Mesenchymal stem cell (in vitro differentiated cells and primary cell): ENCODE data around the gene EYA2.
A peak's percentile ranks its signal among the peaks of the same experiment; 100 is the strongest.

ENCODE experiments used
- DNase-seq: peaks from one replicate; pipeline ENCODE4 v3.0.0-alpha.2; 2013
- H2AFZ ChIP-seq: one replicate; pipeline ENCODE4 v1.6.1; 2013; ENCODE audit warnings: low read depth, mild to moderate bottlenecking, control low read depth, inconsistent platforms, low read length, moderate library complexity
- H2AK5ac ChIP-seq: 2 replicates; pipeline ENCODE4 v1.6.1; 2013; ENCODE audit warnings: low read length, moderate library complexity, mild to moderate bottlenecking, inconsistent platforms; ENCODE audit not compliant: severe bottlenecking
- H2BK120ac ChIP-seq: one replicate; pipeline ENCODE4 v1.6.1; 2013; ENCODE audit warnings: low read depth, mild to moderate bottlenecking, inconsistent platforms, low read length, moderate library complexity
- H2BK12ac ChIP-seq, 2 experiments: one replicate each; pipeline ENCODE4 v1.6.1; 2013; ENCODE audit warnings: inconsistent platforms in 2 of 2, low read length in 2 of 2, mild to moderate bottlenecking in 2 of 2, moderate library complexity in 2 of 2, control low read depth in 1 of 2
- H2BK15ac ChIP-seq: one replicate; pipeline ENCODE4 v1.6.1; 2013; ENCODE audit warnings: mild to moderate bottlenecking, low read depth, inconsistent platforms; ENCODE audit not compliant: poor library complexity, severe bottlenecking
- H2BK5ac ChIP-seq: 2 replicates; pipeline ENCODE4 v1.6.1; 2013; ENCODE audit warnings: low read depth, mild to moderate bottlenecking, low read length, control low read depth, inconsistent platforms; ENCODE audit not compliant: poor library complexity, severe bottlenecking
- H3K14ac ChIP-seq, 2 experiments: one replicate each; pipeline ENCODE4 v1.6.1; 2013; ENCODE audit warnings: inconsistent platforms in 2 of 2, low read length in 2 of 2, control low read depth in 1 of 2, mild to moderate bottlenecking in 1 of 2, moderate library complexity in 1 of 2
- H3K18ac ChIP-seq, 2 experiments: one replicate each; pipeline ENCODE4 v1.6.1; 2013; ENCODE audit warnings: inconsistent platforms in 2 of 2, low read length in 2 of 2, control low read depth in 1 of 2, low read depth in 1 of 2, mild to moderate bottlenecking in 1 of 2
- H3K23ac ChIP-seq, 2 experiments: one replicate each; pipeline ENCODE4 v1.6.1; 2013; ENCODE audit warnings: inconsistent platforms in 2 of 2, low read length in 2 of 2, mild to moderate bottlenecking in 2 of 2, moderate library complexity in 2 of 2, control low read depth in 1 of 2
- H3K27ac ChIP-seq: 2 replicates; pipeline ENCODE4 v1.5.1; 2013; ENCODE audit warnings: mild to moderate bottlenecking, moderate library complexity, low read length, control low read depth, inconsistent platforms; ENCODE audit not compliant: poor library complexity, severe bottlenecking
- H3K27me3 ChIP-seq, 2 experiments: 2 replicates each; pipeline versions ENCODE4 v1.6.1 to v1.7.0; 2013; ENCODE audit warnings: low read length in 2 of 2, mild to moderate bottlenecking in 2 of 2, moderate library complexity in 2 of 2, control low read depth in 1 of 2, inconsistent platforms in 1 of 2; ENCODE audit not compliant: control insufficient read depth in 1 of 2, insufficient read depth in 1 of 2
- H3K36me3 ChIP-seq, 2 experiments: 2 replicates each; pipeline versions ENCODE4 v1.6.1 to v1.7.0; 2013; ENCODE audit warnings: low read length in 2 of 2, control low read depth in 1 of 2, inconsistent platforms in 1 of 2, low read depth in 1 of 2, mild to moderate bottlenecking in 1 of 2; ENCODE audit not compliant: insufficient read depth in 2 of 2, control insufficient read depth in 1 of 2
- H3K4ac ChIP-seq, 2 experiments: one replicate each; pipeline ENCODE4 v1.6.1; 2013; ENCODE audit warnings: inconsistent platforms in 2 of 2, low read length in 2 of 2, mild to moderate bottlenecking in 2 of 2, moderate library complexity in 2 of 2, control low read depth in 1 of 2, low read depth in 1 of 2
- H3K4me1 ChIP-seq: 2 replicates; pipeline ENCODE4 v1.6.1; 2013; ENCODE audit warnings: low read depth, low read length, control low read depth; ENCODE audit not compliant: control insufficient read depth, insufficient read depth
- H3K4me2 ChIP-seq: 2 replicates; pipeline ENCODE4 v1.6.1; 2013; ENCODE audit warnings: low read length, mild to moderate bottlenecking, inconsistent platforms; ENCODE audit not compliant: poor library complexity, severe bottlenecking
- H3K4me3 ChIP-seq, 2 experiments: 2 replicates each; pipeline versions ENCODE4 v1.5.1 to v1.7.0; 2013; ENCODE audit warnings: low read length in 2 of 2, mild to moderate bottlenecking in 2 of 2, control low read depth in 1 of 2, low read depth in 1 of 2; ENCODE audit not compliant: insufficient read depth in 1 of 2
- H3K79me1 ChIP-seq: replicated peaks from 2 replicates; pipeline ENCODE4 v1.6.1; 2013; ENCODE audit warnings: mild to moderate bottlenecking, control low read depth, low read length, inconsistent platforms; ENCODE audit not compliant: poor library complexity, severe bottlenecking
- H3K9ac ChIP-seq: 2 replicates; pipeline ENCODE4 v1.7.0; 2013; ENCODE audit warnings: mild to moderate bottlenecking, low read length, moderate library complexity
- H3K9me3 ChIP-seq: 2 replicates; pipeline ENCODE4 v1.7.0; 2013; ENCODE audit warnings: mild to moderate bottlenecking, low read length; ENCODE audit not compliant: control insufficient read depth
- H4K8ac ChIP-seq: one replicate; pipeline ENCODE4 v1.6.1; 2013; ENCODE audit warnings: inconsistent platforms, mild to moderate bottlenecking, low read length, moderate library complexity
- H4K91ac ChIP-seq: one replicate; pipeline ENCODE4 v1.6.1; 2013; ENCODE audit warnings: mild to moderate bottlenecking, low read length, inconsistent platforms
- WGBS: methylation state at CpG from one replicate; pipeline ENCODE4 v1.1.7; 2013; ENCODE audit warnings: mixed read lengths; 5-methylcytosine and 5-hydroxymethylcytosine counted together

EYA2 gene

DNA sequence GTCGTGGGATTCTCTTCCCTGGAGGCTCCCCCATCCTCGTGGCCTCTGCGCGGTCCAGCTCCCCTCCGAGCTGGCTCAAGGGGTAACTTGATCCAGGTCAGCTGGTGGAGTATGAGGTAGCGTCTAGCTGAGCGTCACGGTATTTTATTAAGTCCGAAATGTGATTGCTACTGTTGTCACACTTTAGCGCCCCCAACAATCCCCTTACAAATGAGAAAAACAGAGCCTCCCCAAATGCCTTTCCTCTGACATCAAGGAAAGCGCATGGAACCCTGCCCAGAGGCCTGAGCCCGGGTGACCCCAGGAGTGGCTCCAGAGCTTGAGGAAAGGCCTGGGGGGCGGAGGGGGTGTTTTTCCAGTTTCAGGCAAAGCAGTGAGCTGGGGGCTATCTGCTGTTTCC is 269.5 kb downstream of the EYA2 start:
- DNase-seq, result no peak
- Histone ChIP-seq H2BK12ac (no peak overlapping the region), H3K9me3 (no peaks in the 10 kb centered on the region), H4K8ac (no peak overlapping the region), H2BK15ac (no peak overlapping the region), H3K4ac (no peak overlapping the region), H3K27me3 (peaks cover 11 to 23% of the 10 kb centered on the region in 2 experiments), H2BK120ac (no peak overlapping the region), H2AK5ac (no peak overlapping the region), H3K14ac (no peak overlapping the region), H2BK5ac (no peak overlapping the region), H3K18ac (no peak overlapping the region), H2AFZ (no peak overlapping the region), H3K36me3 (no peaks in the 10 kb centered on the region), H3K79me1 (no peaks in the 10 kb centered on the region), H4K91ac (no peak overlapping the region), H3K4me3 (no peak overlapping the region), H3K4me2 (no peak overlapping the region), H3K4me1 (no peaks in the 10 kb centered on the region), H3K27ac (no peak overlapping the region), H3K9ac (no peak overlapping the region), H3K23ac (no peak overlapping the region)
- WGBS, result 85% methylated on average over 13 of the region's 13 CpGs

DNA sequence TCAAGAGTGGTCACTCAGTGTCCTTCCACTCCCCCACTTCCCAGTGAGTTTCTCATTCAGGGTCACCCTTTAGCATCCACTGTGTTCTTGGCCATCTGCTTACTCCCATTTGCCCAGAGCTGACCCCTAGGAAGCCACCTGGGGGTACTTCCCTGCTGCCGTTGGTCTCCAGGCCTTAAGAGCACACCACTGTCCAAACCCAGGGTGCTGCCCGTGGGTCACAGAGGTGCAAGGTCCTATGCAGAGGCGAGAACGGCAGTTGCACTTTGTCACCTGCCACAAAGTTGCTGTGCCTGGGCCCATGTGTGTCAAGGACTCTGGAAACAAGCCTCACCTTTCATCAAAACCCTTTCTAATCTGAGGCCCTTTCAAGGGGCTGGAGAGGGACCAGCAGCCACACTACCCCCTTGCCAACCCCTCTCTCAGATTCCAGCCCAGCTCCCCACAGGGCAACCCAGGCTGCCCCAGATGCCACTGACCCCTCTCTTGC is 270.8 kb downstream of the EYA2 start:
- H4K8ac ChIP-seq, result no peak overlapping the region
- H2AK5ac ChIP-seq, result no peak overlapping the region
- H3K4ac ChIP-seq, result no peak overlapping the region
- H3K9me3 ChIP-seq, result no peaks in the 10 kb centered on the region
- H2BK15ac ChIP-seq, result no peak overlapping the region
- H3K79me1 ChIP-seq, result no peaks in the 10 kb centered on the region
- H3K14ac ChIP-seq, result peak overlapping the region in 1 of 2 experiments; percentile 4
- H3K9ac ChIP-seq, result no peak overlapping the region
- H2BK12ac ChIP-seq, result no peak overlapping the region
- H3K4me3 ChIP-seq, result no peak overlapping the region
- no peak for DNase-seq
- no peaks in the 10 kb centered on the region for H3K4me1 ChIP-seq
- H4K91ac ChIP-seq, result no peak overlapping the region
- 79% methylated on average over 4 of the region's 4 CpGs for WGBS
- no peak overlapping the region for H2BK120ac ChIP-seq
- H3K27me3 ChIP-seq, result peaks cover 7 to 23% of the 10 kb centered on the region in 2 experiments
- H3K18ac ChIP-seq, result no peak overlapping the region
- no peak overlapping the region for H2AFZ ChIP-seq
- H3K27ac ChIP-seq, result no peak overlapping the region
- H3K36me3 ChIP-seq, result no peaks in the 10 kb centered on the region
- H2BK5ac ChIP-seq, result no peak overlapping the region
- H3K4me2 ChIP-seq, result no peak overlapping the region
- H3K23ac ChIP-seq, result no peak overlapping the region

DNA sequence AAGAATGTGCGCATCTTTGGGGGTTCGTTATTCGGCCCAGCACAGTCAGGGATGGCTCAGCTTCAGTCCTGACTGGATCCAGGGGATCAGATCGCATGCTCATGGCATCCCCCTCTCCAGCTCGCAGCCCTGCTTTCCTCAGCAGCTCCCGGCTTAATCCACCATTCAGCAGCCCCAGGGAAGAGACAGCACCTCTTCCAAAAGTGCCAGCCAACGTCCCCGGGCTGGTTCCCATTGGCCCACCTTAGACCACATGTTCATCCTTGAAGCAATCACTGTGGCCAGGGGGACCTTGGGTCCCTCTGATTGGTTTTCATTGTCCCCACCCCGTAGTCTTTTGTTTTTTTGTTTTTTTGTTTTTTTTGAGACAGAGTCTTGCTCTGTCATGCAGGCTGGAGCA is 273.2 kb downstream of the EYA2 start:
- Histone ChIP-seq H2BK120ac (no peak overlapping the region), H4K91ac (no peak overlapping the region), H3K9ac (no peak overlapping the region), H3K23ac (no peak overlapping the region), H3K9me3 (no peaks in the 10 kb centered on the region), H3K27ac (no peak overlapping the region), H4K8ac (no peak overlapping the region), H3K14ac (no peak overlapping the region), H3K18ac (no peak overlapping the region), H2BK5ac (no peak overlapping the region), H2BK12ac (no peak overlapping the region), H3K4ac (no peak overlapping the region), H3K79me1 (no peaks in the 10 kb centered on the region), H3K4me3 (no peak overlapping the region), H3K4me1 (no peaks in the 10 kb centered on the region), H3K36me3 (no peaks in the 10 kb centered on the region), H3K4me2 (no peak overlapping the region), H2AK5ac (no peak overlapping the region), H2AFZ (no peak overlapping the region), H2BK15ac (no peak overlapping the region), H3K27me3 (peaks cover 11 to 16% of the 10 kb centered on the region in 2 experiments)
- 86% methylated on average over 9 of the region's 9 CpGs for WGBS
- DNase-seq, result no peak

DNA sequence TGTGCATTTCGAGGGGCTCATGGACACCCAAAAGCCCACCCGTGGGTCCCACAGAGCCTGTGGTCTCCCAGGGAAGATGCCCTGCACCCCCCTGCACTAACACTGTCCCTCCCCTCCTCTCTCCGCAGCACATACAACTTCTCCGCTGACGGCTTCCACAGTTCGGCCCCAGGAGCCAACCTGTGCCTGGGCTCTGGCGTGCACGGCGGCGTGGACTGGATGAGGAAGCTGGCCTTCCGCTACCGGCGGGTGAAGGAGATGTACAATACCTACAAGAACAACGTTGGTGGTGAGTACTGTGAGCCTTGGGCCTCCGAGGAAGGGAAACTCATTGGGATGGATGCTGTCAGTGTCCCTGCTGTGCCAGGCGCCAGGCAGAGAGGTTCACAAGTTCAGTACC is 277.9 kb downstream of the EYA2 start:
- Histone ChIP-seq H3K36me3 (no peaks in the 10 kb centered on the region), H4K91ac (no peak overlapping the region), H3K18ac (no peak overlapping the region), H3K4ac (no peak overlapping the region), H3K4me1 (no peaks in the 10 kb centered on the region), H3K9me3 (no peaks in the 10 kb centered on the region), H3K23ac (no peak overlapping the region), H3K79me1 (no peaks in the 10 kb centered on the region), H2AK5ac (no peak overlapping the region), H2BK15ac (no peak overlapping the region), H3K27ac (no peak overlapping the region), H2AFZ (no peak overlapping the region), H3K9ac (no peak overlapping the region), H2BK120ac (no peak overlapping the region), H4K8ac (no peak overlapping the region), H2BK5ac (no peak overlapping the region), H3K14ac (no peak overlapping the region), H3K27me3 (peaks cover 10 to 18% of the 10 kb centered on the region in 2 experiments), H3K4me2 (no peak overlapping the region), H2BK12ac (no peak overlapping the region), H3K4me3 (no peak overlapping the region)
- WGBS, result 88% methylated on average over 16 of the region's 16 CpGs
- no peak for DNase-seq
